HG02623 (cell line): ENCODE data around the gene NFATC3.

Experiments used
- ATAC-seq: cut with Tn5 transposase; IDR thresholded peaks from one replicate; pipeline ENCODE4 v1.9.1; 2021; ENCODE audit warnings: moderate library complexity; ENCODE audit not compliant: unreplicated experiment

NFATC3 gene

GRCh38 chr16:68072038-68072695, 13.0 kb upstream of the NFATC3 start:
- ATAC-seq, result no peak

- ATAC-seq, result no peak
Observed at GRCh38 chr16:68073902-68074760, 11.0 kb upstream of the NFATC3 start.

- ATAC-seq, result peak; percentile 83
Observed at GRCh38 chr16:68074850-68075555, 10.2 kb upstream of the NFATC3 start.

- ATAC-seq, result no peak
Observed at GRCh38 chr16:68075980-68076379, 9.2 kb upstream of the NFATC3 start.

GRCh38 chr16:68076560-68076959, 8.6 kb upstream of the NFATC3 start:
- no peak for ATAC-seq

GRCh38 chr16:68077866-68078700, 7.1 kb upstream of the NFATC3 start:
- no peak for ATAC-seq

- no peak for ATAC-seq
Observed at GRCh38 chr16:68078701-68079375, 6.3 kb upstream of the NFATC3 start.

- no peak for ATAC-seq
Observed at GRCh38 chr16:68079376-68079625, 5.9 kb upstream of the NFATC3 start.

- ATAC-seq, result no peak
Observed at GRCh38 chr16:68079626-68080344, 5.4 kb upstream of the NFATC3 start.

GRCh38 chr16:68081861-68082628, 3.1 kb upstream of the NFATC3 start:
- ATAC-seq, result no peak

GRCh38 chr16:68082629-68083238, 2.4 kb upstream of the NFATC3 start:
- ATAC-seq, result no peak

GRCh38 chr16:68083239-68083781, 1.9 kb upstream of the NFATC3 start:
- ATAC-seq, result no peak

- no peak for ATAC-seq
Observed at GRCh38 chr16:68083861-68084503, 1.2 kb upstream of the NFATC3 start.

GRCh38 chr16:68084504-68085258, 489 bp upstream of the NFATC3 start:
- ATAC-seq, result peak; percentile 51

- no peak for ATAC-seq
Observed at GRCh38 chr16:68086336-68086841, 1.2 kb downstream of the NFATC3 start.

GRCh38 chr16:68086860-68087268, 1.7 kb downstream of the NFATC3 start:
- no peak for ATAC-seq

- no peak for ATAC-seq
Observed at GRCh38 chr16:68087688-68088087, 2.5 kb downstream of the NFATC3 start.
